MM.1S (cell line): ENCODE measurements around the gene GDPGP1.

Experiments
- EZH2 ChIP-seq: fragments of 300-600 bp; sonication (generic); optimal IDR thresholded peaks from 2 replicates; pipeline ENCODE3; 2017; ENCODE audit warnings: low read depth, mild to moderate bottlenecking, antibody characterized with exemption, low read length, mixed read lengths
- TF ChIP-seq, protein P1 (sequence below): fragments of 300-600 bp; sonication (generic); IDR thresholded peaks from 2 replicates; pipeline ENCODE4 v1.5.1; 2016; ENCODE audit warnings: antibody characterized with exemption, low read length, mixed read lengths

DNA sequence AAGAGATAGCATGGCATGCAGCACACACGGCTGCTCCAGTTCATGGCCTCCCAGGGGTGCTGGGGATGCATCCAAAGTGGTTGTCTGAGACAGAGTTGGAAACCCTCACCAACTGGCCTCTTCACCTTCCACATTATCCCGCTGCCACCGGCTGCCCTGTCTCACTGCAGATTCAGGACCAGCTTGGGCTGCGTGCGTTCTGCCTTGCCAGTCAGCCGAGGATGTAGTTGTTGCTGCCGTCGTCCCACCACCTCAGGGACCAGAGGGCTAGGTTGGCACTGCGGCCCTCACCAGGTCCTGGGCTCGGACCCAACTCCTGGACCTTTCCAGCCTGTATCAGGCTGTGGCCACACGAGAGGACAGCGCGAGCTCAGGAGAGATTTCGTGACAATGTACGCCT is 5.0 kb upstream of the GDPGP1 start:
- TF ChIP-seq, protein P1, sequence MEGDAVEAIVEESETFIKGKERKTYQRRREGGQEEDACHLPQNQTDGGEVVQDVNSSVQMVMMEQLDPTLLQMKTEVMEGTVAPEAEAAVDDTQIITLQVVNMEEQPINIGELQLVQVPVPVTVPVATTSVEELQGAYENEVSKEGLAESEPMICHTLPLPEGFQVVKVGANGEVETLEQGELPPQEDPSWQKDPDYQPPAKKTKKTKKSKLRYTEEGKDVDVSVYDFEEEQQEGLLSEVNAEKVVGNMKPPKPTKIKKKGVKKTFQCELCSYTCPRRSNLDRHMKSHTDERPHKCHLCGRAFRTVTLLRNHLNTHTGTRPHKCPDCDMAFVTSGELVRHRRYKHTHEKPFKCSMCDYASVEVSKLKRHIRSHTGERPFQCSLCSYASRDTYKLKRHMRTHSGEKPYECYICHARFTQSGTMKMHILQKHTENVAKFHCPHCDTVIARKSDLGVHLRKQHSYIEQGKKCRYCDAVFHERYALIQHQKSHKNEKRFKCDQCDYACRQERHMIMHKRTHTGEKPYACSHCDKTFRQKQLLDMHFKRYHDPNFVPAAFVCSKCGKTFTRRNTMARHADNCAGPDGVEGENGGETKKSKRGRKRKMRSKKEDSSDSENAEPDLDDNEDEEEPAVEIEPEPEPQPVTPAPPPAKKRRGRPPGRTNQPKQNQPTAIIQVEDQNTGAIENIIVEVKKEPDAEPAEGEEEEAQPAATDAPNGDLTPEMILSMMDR = no peak
- no peak for TF ChIP-seq EZH2
